GM23248 (cell line): ENCODE data around the gene KLB.

Source experiments
- EZH2 ChIP-seq: fragments of 200-600 bp; sonication (generic); IDR thresholded peaks from 2 replicates; pipeline ENCODE4 v1.6.1; 2018; ENCODE audit warnings: antibody characterized with exemption, mild to moderate bottlenecking; ENCODE audit not compliant: insufficient read depth, poor library complexity, severe bottlenecking
- EZH2phosphoT487 ChIP-seq: fragments of 200-600 bp; sonication (generic); IDR thresholded peaks from 2 replicates; pipeline ENCODE4 v1.6.1; 2018; ENCODE audit warnings: antibody characterized with exemption, moderate library complexity, mild to moderate bottlenecking, low read depth; ENCODE audit not compliant: insufficient read depth

GRCh38 chr4:39458505-39459300 is 52.0 kb downstream of the KLB start, which contains the start of the genes LIAS and RPL9:
- TF ChIP-seq EZH2 (no peak), EZH2phosphoT487 (no peak)
